Left cardiac atrium (tissue), 4 donors: Measurements from ENCODE around the gene ERI3. TPM values are rescaled to one million over a fixed set of nuclear protein-coding genes. Genes with fewer than 3 reads are reported as not detected.

ENCODE experiments used
- ATAC-seq, 2 donors: fragments of 200-7000 bp; cut with Tn5 transposase; one replicate each; pipeline ENCODE4 v1.9.1; 2020; ENCODE audit warnings: mild to moderate bottlenecking in 2 of 2, moderate library complexity in 2 of 2
- DNase-seq: peaks from one replicate; pipeline ENCODE4 v3.0.0-alpha.2; 2020
- intact Hi-C, 2 donors: fragments of 100-400 bp; cut with DNase I; formaldehyde crosslinking; loops; one replicate each; pipeline versions ENCODE4 v1.14.1 to v1.15.1; 2022 to 2023
- total RNA-seq, 2 donors: library from RNA; stranded (reverse); fragmentation: NEBNext Ultra II Directional; extraction: Animal tissue kit (Norgen Biotek cat#: 25700); gene quantifications; one replicate each; pipeline ENCODE4 v1.2.1, GENCODE V29; 2021
- donor health status: DM: no; HTN: yes; CAD: no.
- donor health status: DM: no; HTN: yes; CAD: no; lungs with severe emphysema.
- donor health status: DM: yes; HTN: yes; CAD: no.
- donor health status: Dilated cardiomyopathy.

Gene ERI3
- total RNA-seq, 2 donors from 2014 or later, result 37.8 to 45.0 TPM

DNA sequence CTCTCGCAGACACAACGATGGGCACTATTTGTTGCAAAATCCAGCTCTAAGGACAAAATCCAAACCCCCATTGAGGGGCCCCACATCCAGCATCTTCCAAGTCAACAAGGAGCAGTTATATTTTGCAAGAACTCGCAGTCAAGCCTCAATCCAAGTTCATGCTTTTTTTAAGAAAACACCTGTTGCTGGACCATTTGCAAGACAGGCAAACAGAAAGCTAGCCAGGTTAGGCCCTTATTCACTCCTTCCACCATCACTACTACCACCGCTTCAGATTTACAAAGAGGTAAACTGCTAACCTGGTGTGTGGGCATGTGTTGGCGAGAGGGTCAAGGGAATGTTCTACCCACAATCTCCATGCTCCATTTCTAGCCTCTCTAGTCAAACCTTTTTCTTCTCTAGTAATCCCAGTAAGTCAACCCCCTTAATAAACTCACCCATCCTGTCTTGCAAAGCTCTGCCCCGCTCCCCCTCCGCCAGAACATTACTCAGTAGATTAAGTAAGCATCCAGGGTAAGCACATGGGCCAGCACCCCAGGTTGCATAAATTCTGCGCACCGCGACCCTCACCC, 703 bp downstream of the ERI3 start:
- intact Hi-C loops, result no loop called here
- DNase-seq, result no peak
- peak in 1 of 2 donors; percentile 7 for ATAC-seq

DNA sequence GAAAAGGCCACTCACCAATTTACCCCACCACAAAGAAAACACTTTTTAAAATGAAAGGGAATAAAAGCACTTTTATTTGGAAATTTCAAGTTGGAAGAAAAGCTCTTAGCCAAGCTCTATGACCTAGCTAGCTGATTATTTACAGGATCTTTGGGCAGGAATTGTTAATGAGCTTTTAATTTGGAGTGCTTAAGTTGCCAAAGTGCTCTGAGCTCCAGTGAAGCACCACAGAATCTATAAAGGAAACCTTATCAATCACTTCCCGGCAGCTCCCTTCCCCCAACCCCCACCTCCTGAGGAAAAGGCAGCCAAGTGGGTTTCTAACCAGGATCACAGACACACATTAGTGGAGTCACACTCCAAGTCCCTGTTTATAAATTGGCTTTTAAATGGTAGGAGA, 1.5 kb downstream of the ERI3 start:
- DNase-seq, result no peak
- ATAC-seq, result no peak
- intact Hi-C loops, result no loop called here

DNA sequence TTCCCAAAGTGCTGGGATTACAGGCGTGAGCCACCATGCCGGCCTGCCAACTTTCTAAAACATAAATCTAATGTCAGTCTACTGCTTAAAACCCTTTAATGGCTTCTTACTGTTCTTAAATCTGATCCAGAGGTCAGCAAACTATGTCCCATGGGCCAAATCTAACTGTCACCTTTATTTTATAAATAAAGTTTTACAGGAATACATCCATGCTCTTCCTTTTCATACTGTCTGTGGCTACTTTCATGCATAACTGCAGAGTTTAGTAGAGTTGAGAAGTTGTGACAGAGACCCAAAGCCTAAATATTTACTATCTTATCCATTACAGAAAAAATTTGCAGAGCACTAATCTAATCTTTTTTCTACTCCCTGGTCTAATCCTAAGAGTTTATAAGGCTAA, 3.8 kb downstream of the ERI3 start:
- no peak for ATAC-seq
- no peak for DNase-seq
- intact Hi-C loops, result no loop called here

DNA sequence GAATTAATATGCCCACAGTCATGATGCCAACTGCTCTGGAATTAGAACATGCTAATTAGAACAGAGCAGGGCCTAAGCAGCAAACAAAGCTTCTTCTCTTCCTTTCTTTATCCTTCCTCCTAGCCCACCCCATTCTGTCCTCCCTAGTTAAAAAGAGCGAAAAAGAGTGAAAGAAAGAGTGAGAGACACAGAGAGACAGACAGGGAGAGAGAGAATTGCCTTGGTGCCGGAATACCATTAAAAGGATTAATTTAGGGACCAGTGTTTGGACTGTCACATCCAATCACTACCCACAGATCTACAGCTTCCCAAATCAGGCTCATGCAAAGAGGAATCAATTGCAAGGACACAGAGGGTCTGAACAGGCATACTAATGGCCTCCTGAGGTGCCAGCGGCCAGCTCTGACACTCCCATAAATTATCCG, 7.0 kb downstream of the ERI3 start:
- ATAC-seq, result no peak
- intact Hi-C loops, result no loop called here
- DNase-seq, result no peak

DNA sequence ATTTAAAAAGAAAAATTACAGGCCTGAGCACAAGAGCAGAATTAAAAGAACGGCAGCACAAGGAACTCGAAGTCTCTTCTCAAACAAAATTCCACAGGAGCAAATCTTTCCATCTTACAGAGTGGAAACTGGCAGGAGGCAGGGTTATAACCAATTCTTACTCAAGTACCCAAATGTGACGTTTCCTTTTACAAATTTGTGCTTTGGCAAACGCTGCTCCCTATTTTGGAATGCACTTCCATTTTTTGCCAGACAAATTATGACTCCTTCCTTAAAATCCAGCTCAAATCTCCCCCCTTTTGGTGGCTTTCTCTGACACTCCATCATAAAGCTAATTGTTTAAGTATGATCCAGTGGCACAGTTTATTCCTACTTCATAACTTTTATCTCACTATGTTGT, 7.8 kb downstream of the ERI3 start:
- intact Hi-C loops, result no loop called here
- peak; percentile 30 to 34 for ATAC-seq
- DNase-seq, result no peak

DNA sequence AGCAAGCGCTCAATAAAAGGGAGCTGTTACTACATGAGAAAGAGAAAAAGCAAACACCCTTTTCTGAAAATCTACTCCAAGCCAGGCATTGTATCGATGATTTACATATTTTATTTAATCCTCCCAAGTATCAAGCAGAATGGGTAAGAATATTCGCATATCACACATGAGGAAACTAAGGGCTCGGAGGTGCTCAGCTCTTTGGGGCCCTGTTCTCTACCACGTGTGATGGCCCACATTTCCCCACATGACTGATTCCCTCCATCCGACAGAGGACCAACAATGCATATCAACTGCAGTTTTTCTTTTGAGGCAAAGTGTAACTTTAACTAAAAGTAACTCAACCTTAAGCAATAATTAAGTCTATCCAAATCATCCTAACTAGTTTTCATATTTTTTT, 8.2 kb downstream of the ERI3 start:
- DNase-seq (no peak), ATAC-seq (no peak)
- intact Hi-C loops, result no loop called here

DNA sequence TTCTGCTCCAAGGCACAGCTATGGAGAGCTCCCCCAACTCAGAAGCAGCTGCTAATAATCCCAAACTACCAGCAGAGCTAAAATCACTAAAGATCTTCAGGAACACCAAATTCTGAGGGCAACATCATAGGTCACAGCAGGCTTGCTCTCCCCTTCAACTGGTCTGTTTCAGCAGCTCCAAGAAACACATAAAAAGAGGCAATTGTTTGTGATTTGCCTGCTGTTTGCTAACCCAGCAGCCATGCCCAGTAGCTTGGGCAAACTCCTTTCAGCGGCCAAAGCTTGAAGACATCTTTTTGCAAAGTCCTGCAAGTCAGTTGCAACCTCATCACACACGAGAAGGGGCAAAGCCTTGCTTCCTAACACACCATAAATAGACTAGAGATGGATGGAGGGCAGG, 8.9 kb downstream of the ERI3 start:
- intact Hi-C loops, result no loop called here
- ATAC-seq (no peak), DNase-seq (no peak)

DNA sequence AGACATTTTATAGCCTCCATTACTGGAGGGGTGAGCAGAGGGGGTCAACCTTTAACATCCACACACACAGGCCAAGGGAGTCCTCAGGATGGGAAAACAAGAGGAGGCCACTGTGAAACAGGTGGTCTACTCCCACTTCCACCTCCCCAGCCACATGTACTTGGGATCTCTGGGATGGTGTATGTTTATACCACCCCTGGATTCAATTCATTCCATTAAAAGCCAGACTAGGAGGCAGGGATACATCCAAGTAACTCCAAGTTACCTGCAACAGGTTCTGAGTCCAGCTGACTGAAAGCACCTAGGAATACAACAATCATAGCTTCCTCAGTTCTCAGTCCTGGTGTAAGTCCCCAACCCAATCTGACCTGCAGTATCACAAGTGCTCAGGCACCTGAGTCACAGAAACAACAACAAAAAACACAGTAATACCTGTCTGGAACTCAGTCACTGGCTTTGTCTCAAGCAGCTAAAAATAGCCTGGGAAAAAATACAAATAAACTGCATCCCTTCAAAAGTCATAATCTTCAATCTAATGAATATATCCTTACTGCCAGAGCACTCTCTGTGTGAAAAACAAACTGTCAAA, 9.8 kb downstream of the ERI3 start:
- intact Hi-C loops, result no loop called here
- ATAC-seq (no peak), DNase-seq (no peak)

DNA sequence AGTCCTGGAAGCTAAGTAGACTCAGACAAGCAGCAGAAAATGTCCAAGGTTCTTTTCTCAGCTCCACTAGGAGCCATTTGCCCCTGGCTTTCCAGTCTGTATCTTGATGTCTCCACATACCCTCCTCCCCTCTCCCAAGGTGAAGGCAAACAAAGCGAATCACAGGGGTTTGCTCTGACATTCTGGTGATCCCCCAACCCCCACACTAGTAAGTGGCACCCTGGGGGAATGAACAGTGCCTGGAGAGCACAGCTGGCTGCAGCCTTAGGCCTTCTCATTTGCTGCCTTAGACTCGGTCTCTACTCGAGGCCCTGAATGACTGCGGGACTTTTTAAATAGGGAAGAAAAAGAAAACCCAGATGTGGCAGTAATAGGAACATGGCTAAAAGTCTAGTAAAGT, 15.3 kb downstream of the ERI3 start:
- ATAC-seq (no peak), DNase-seq (no peak)
- intact Hi-C loops, result no loop called here

DNA sequence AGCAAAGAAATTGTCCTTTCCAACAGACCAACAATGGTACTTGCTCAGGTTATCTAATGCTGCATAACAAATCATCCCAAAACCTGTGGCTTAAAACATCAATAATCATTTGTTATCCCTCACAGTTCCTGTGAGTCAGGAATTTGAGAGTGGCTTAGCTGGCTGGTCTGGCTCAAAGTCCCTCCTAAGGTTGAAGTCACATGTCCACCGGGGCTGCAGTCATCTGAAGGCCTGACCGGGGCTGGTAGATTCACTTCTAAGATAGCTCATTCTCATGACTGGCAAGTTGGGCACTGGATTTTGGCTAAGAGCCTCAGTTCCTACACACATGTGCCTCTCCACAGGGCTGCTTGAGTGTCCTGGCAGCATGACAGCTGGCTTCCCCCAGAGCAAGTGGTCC, 16.9 kb downstream of the ERI3 start:
- DNase-seq (no peak), ATAC-seq (no peak)
- intact Hi-C loops, result no loop called here

DNA sequence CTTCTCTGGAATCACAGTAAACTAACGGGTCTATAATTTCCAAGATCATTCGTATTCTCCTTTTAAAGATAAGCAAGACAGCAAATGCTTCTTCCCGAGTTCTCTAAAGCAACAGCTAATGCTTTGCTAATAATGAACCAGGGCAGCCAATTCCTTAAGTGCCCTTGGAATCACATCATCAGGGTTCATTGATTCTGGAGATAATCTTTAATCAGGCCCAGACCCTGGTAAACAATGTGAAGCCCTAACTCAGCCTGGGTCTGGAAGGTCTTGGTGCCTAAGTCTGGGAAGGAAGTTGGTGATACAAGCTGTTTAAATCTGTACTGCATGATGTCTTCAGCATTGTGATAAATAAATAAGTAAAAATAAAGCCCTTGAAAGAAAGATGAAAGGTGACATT, 18.4 kb downstream of the ERI3 start:
- intact Hi-C loops, result no loop called here
- ATAC-seq (no peak), DNase-seq (no peak)

DNA sequence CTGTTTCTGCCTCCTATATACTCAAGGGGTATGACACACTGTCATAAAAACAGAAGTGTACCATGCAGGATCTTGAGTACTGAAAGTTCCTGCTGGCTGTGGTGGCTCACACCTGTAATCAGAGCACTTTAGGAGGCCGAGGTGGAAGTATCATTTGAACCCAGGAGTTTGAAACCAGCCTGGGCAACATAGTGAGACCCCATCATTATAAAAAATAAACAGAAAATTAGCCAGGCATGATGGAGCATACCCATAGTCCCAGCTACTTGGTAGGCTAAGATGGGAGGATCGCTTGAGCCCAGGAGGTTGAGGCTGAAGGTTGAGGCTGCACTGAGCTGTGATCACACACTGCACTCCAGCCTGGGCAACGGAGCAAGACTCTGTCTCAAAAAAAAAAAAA, 20.1 kb downstream of the ERI3 start:
- no peak for DNase-seq
- ATAC-seq, result no peak
- intact Hi-C loops, result no loop called here

DNA sequence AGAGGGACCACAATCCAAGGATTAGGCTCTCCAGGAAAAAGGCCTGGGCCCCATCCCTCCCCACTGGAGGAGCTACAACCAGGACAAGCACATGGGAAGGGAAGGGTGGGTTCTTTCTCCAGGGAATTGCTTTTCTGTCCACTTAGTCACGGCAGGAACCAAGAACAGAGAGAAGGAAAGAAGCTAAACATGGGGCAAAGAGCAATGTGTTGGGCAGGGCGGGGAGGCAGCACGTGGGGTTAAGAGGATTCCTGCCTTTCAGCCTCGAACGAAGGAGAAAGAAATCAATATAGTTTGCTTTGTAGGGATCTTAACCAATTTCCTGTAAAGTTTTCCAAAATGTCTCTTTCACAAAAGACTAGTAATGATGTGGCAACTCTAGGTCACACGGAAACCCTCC, 21.7 kb downstream of the ERI3 start:
- no peak for DNase-seq
- no peak for ATAC-seq
- intact Hi-C loops, result no loop called here

DNA sequence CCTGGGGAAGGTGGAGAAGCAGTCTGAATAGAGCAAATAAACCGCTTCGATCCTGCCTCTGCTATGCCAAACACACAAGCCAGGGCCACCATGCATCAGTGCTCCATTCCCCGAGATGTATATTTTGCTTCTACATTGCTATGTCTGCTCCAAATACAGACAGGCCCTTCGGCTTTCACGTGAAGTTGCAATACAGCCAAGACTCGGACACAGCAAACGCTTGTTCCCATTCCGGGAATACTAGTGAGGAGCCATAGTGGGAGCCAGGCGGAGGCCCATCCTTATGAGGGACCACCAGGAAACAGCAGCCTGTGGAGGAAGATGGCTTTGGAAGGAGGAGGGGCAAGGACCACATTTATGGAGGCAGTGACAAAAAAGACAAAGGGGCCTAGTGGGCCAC, 22.6 kb downstream of the ERI3 start:
- intact Hi-C loops, result no loop called here

DNA sequence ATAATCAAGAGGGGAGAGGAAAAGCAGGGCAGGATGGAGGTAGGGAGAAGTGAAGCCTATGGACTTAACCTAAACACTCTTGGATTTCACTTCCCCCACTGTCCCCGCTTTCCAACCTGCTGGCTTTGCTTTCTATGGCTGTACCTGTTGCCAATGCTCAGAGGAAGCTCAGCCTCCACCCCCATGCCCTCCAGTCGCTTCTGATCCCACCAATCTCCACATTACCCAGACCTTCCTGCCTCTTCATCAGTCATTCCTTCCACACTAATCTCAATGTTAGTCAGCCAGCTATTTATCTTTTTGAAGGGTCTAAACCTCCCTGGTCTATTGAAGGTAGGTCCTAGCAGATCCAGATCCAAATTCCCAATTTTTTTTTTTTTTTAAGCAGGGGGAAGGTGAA, 24.1 kb downstream of the ERI3 start:
- DNase-seq (no peak), ATAC-seq (no peak)
- intact Hi-C loops, result no loop called here

More for the DNA sequence above, 22.6 kb downstream of the ERI3 start:
- ATAC-seq, result no peak
- no peak for DNase-seq

DNA sequence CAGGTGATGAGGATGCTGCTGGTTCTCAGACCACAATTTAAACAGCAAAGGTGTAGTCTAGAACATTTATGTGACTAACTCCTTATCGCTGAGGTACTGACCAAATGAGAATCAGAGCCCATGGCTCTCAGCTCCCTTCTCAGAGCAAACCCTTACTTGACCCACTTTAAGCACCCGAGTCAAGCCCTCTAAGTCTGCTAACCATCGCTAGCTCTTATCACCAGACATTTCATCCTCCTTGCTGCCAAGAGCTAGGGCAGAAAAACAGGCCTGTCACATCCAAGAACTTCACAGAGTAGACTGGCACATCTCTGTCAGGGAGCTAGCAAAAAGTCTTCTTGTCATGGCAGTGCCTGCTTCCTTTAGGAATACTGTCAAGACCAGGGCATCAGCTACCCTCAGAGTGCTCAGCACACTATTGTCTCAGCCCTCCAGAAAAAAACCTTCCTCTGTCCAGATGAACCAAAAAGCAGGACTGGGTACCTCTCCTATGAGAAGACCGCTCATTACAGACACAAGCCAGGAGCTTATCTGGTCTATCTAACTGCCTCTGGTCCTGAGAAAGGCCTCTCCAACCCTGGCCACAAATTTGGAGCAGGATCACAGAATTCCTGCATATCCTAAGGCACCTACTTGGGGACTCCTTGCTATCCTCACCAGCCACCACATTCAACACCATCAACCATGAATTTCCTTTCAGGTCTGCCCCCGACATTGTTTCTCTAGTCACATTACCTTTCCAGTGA, 26.2 kb downstream of the ERI3 start:
- DNase-seq, result no peak
- peak in 1 of 2 donors; percentile 24 for ATAC-seq
- intact Hi-C loops, result no loop called here

DNA sequence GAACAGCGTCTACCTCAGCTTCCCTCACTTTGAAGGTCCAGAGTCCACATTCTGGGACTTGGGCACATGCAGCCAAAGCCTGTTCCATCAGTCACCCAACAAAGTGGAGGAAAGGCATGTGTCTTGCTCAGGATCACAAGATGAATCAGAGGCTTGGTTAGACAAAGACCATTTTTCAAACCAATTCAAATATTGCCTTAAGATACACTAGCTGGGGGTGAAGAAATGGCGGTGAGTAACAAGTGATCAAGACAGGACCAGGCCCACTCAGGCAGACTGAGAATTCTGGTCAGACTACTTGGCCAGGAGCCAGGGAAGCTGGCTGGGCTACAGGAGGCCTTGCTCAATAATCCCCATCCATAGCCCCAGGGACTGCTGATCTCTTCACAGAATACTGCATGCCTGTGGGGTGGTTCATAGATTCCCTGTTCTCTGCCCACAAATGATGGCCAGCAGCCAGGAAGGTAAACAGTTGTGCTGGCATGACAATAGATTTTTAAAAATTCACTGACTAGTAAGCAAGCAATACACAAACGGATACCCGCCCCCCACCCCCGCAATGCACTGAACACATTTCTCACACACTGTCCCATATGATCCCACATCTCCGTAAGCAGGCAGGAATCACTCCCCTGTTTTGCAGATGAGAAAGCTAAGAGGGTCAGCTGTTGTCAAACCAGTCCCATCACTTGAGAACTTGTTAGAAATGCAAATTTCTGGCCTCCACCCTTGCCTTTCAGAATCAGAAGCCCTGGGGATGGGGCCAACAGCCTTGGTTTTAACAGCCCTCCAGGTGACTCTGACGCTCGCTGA, 27.2 kb downstream of the ERI3 start:
- intact Hi-C loops, result no loop called here
- ATAC-seq (peak; percentile 84 to 96), DNase-seq (peak; percentile 89)

DNA sequence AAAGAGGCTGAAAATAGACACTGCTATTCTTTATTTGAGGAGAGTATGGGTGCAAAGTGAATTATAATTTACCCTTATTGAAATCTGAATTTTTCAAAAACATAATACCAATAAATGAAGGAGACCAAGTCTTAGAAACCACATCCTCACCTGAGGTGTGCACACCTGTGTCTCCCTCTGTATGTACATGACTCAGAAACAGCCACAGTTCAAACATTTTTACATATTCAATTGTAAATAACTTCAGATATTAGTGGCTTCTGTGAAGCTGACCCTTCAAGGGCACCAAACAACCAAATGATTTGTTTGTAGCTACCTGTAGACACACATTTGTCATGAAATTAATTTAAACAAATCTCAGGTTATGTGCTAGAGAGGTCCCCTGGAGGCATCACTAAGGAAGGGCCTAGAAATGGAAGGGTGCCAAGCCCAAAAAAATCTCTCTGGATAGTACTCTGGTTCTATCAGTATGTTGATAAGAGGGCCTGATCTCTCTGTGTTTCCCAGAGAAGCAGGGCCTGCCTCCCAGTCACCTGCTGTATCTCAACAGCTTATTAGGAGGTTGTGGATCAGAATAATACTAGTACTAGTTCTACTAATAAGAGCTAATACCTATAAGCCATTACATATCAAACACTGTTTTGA, 28.1 kb downstream of the ERI3 start:
- DNase-seq (no peak), ATAC-seq (no peak)
- intact Hi-C loops, result no loop called here

DNA sequence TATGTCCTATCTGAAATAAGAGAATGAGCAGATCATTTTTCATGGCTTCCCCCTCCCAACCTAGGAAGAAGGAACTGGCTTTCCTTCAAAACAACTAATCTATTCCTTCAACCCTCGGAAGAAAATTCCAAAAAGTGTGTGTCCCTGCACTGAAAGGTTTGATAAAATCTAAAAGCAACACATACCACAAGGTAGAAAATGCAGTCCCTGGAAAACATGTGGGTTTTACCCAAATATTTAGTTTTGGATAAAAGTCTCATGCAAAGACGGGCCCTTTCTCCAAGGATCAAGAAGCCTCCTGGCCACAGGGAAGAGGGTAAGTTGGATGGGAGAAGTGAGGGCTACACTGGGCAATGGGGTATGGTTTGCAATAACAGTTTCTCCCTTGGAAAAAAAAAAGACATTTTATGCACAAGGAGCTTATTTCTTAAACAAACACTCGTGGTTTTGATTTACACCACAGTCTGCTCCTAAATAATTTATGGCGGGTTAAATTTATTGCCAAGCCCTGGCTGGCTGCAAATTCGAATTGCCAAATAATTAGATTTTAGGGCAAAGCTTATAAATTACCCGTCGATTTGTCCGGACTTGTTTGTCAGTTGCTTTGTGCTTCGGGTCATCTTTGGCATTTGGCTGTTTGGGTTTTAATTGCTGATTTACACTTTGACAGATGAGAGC, 28.9 kb downstream of the ERI3 start:
- ATAC-seq (no peak), DNase-seq (no peak)
- intact Hi-C loops, result no loop called here
